Spleen (tissue), 11 donors: ENCODE measurements around the gene RPRD2. TPM values are rescaled to one million over a fixed set of nuclear protein-coding genes. Genes with fewer than 3 reads are reported as not detected.

ENCODE experiments used
- DNase-seq: peaks from one replicate; pipeline ENCODE4 v3.0.0-alpha.2; 2020
- H3K27ac ChIP-seq, 8 donors: fragments of 200-600 bp; sonication (generic) in 7 of 8; 1 replicate in 4 of 8; 2 replicates in 4 of 8; pipeline versions ENCODE4 v1.5.0 to v1.8.0; 2016 to 2021; ENCODE audit warnings: inconsistent platforms in 4 of 8, mild to moderate bottlenecking in 4 of 8, moderate library complexity in 1 of 8
- H3K27me3 ChIP-seq, 7 donors: fragments of 200-600 bp; sonication (generic) in 6 of 7; replicated peaks in 1 of 7; 1 replicate in 4 of 7; 2 replicates in 3 of 7; pipeline versions ENCODE4 v1.5.0 to v1.8.0; 2016 to 2021; ENCODE audit warnings: inconsistent platforms in 3 of 7, mild to moderate bottlenecking in 1 of 7
- H3K36me3 ChIP-seq, 6 donors: fragments of 200-600 bp; sonication (generic) in 5 of 6; 1 replicate in 4 of 6; 2 replicates in 2 of 6; pipeline versions ENCODE4 v1.5.0 to v1.8.0; 2016 to 2021; ENCODE audit warnings: inconsistent platforms in 2 of 6
- H3K4me1 ChIP-seq, 6 donors: fragments of 200-600 bp; sonication (generic) in 5 of 6; 1 replicate in 3 of 6; 2 replicates in 3 of 6; pipeline versions ENCODE4 v1.5.0 to v1.8.0; 2016 to 2021; ENCODE audit warnings: inconsistent platforms in 3 of 6
- H3K4me3 ChIP-seq, 8 donors: fragments of 200-600 bp; sonication (generic) in 7 of 8; 1 replicate in 4 of 8; 2 replicates in 4 of 8; pipeline versions ENCODE4 v1.5.0 to v1.8.0; 2016 to 2021; ENCODE audit warnings: inconsistent platforms in 4 of 8, mild to moderate bottlenecking in 4 of 8, moderate library complexity in 2 of 8
- H3K9me3 ChIP-seq, 8 donors: fragments of 200-600 bp; sonication (generic) in 7 of 8; 1 replicate in 4 of 8; 2 replicates in 4 of 8; pipeline versions ENCODE4 v1.5.0 to v1.8.0; 2016 to 2021; ENCODE audit warnings: inconsistent platforms in 4 of 8
- CTCF ChIP-seq, 11 experiments: fragments of 200-600 bp in 7 of 11; fragments of 450-650 bp in 4 of 11; sonication (generic) in 4 of 11; IDR thresholded peaks in 8 of 11; conservative IDR thresholded peaks in 3 of 11; 1 replicate in 7 of 11; 2 replicates in 4 of 11; pipeline versions ENCODE4 v1.4.0 to v1.8.0; 2016 to 2021; ENCODE audit warnings: antibody characterized with exemption in 11 of 11, inconsistent platforms in 4 of 11, mild to moderate bottlenecking in 1 of 11
- POLR2A ChIP-seq, 3 donors: fragments of 450-650 bp; IDR thresholded peaks; one replicate each; pipeline ENCODE4 v1.5.1; 2017; ENCODE audit warnings: antibody characterized with exemption in 3 of 3, mild to moderate bottlenecking in 1 of 3
- POLR2AphosphoS5 ChIP-seq, 3 donors: sonication (generic); formaldehyde crosslinking; IDR thresholded peaks; one replicate each; pipeline ENCODE4 v1.5.1; 2017; ENCODE audit warnings: antibody characterized with exemption in 3 of 3
- WGBS, 5 donors: extraction: QIAGEN DNeasy Blood & Tissue Kit in 3 of 5; methylation state at CpG; one replicate each; pipeline versions ENCODE4 v1.1.5 to v1.1.7; 2013 to 2018; 5-methylcytosine and 5-hydroxymethylcytosine counted together
- intact Hi-C: fragments of 100-400 bp; cut with DNase I; formaldehyde crosslinking; loops from one replicate; pipeline ENCODE4 v1.15.0; 2023; ENCODE audit warnings: low total_unique reads
- polyA plus RNA-seq, 3 donors: library from polyadenylated mRNA; stranded (reverse); fragments of 200-250 nt; gene quantifications; one replicate each; pipeline ENCODE4 v1.2.1, GENCODE V29; 2013
- total RNA-seq, 7 donors: library from RNA; depleted of rRNA in 3 of 7; stranded (reverse); fragments of >200 nt in 3 of 7; fragmentation: NEBNext Ultra II Directional in 4 of 7; extraction: Animal tissue kit (Norgen Biotek cat#: 25700) in 4 of 7; gene quantifications; one replicate each; pipeline versions ENCODE4 v1.1.0 to v1.2.1, GENCODE V29; 2016 to 2021
- donor health status: healthy with polysubstance abuse.
- donor health status: DM: no; HTN: no; CAD: no; lungs with moderate emphysema.
- donor health status: DM: no; HTN: no; CAD: no.
- donor health status: Bipolar disorder and iron deficiency.
- donor health status: healthy.
- donor health status: DM: no; HTN: no; CAD: no.
- donor health status: DM: yes; HTN: yes; CAD: no.

The RPRD2 gene
- total and polyA plus RNA-seq, 10 donors: 3.8 to 42.4 (median 29.5) TPM

GRCh38 chr1:150397392-150398032 is 33.6 kb downstream of the RPRD2 start:
- TF ChIP-seq POLR2AphosphoS5 (IDR thresholded peaks at IDR 0.05) (no peak), POLR2A (IDR thresholded peaks at IDR 0.05) (no peak), CTCF (IDR thresholded peaks at IDR 0.05 in 8 of 11, conservative IDR thresholded peaks at IDR 0.05 in 3 of 11) (no peak)
- DNase-seq: no peak
- Histone ChIP-seq H3K27me3 (no peaks in the 10 kb centered on the region), H3K4me1 (peaks cover 0 to 26% (median 0%) of the 10 kb centered on the region in 6 donors), H3K9me3 (peaks cover 0 to 4% (median 0%) of the 10 kb centered on the region in 8 donors), H3K4me3 (no peak overlapping the region), H3K27ac (no peak overlapping the region), H3K36me3 (peaks cover 0 to 14% (median 0%) of the 10 kb centered on the region in 6 donors)
- intact Hi-C loops: no loop called here
- 89 to 95% (median 93%) methylated on average over 6 of the region's 6 CpGs for WGBS, 5 donors

- intact Hi-C loops: no loop called here
- Histone ChIP-seq H3K4me3 (no peak overlapping the region), H3K9me3 (no peaks in the 10 kb centered on the region), H3K27ac (no peak overlapping the region), H3K36me3 (peaks cover 0 to 10% (median 0%) of the 10 kb centered on the region in 6 donors), H3K4me1 (peaks cover 0 to 85% (median 30%) of the 10 kb centered on the region in 6 donors), H3K27me3 (no peaks in the 10 kb centered on the region)
- WGBS, 5 donors: 80 to 97% (median 87%) methylated on average over 6 of the region's 6 CpGs
- no peak for TF ChIP-seq POLR2A (IDR thresholded peaks at IDR 0.05)
- TF ChIP-seq POLR2AphosphoS5 (IDR thresholded peaks at IDR 0.05): no peak
- TF ChIP-seq CTCF (IDR thresholded peaks at IDR 0.05 in 8 of 11, conservative IDR thresholded peaks at IDR 0.05 in 3 of 11): no peak
- no peak for DNase-seq
Measured at GRCh38 chr1:150404465-150404864, 40.5 kb downstream of the RPRD2 start.

GRCh38 chr1:150405660-150406059 is 41.7 kb downstream of the RPRD2 start:
- no peaks in the 10 kb centered on the region for H3K27me3 ChIP-seq
- 80 to 90% (median 85%) methylated on average over 5 of the region's 5 CpGs for WGBS, 5 donors
- DNase-seq: no peak
- TF ChIP-seq POLR2AphosphoS5 (IDR thresholded peaks at IDR 0.05) (no peak), POLR2A (IDR thresholded peaks at IDR 0.05) (no peak), CTCF (IDR thresholded peaks at IDR 0.05 in 8 of 11, conservative IDR thresholded peaks at IDR 0.05 in 3 of 11) (no peak)
- H3K36me3 ChIP-seq: peaks cover 0 to 7% (median 0%) of the 10 kb centered on the region in 6 donors
- H3K4me3 ChIP-seq: no peak overlapping the region
- intact Hi-C loops: no loop called here
- H3K27ac ChIP-seq: no peak overlapping the region
- no peaks in the 10 kb centered on the region for H3K9me3 ChIP-seq
- H3K4me1 ChIP-seq: peaks cover 3 to 97% (median 40%) of the 10 kb centered on the region in 6 donors

GRCh38 chr1:150406483-150406882 is 42.5 kb downstream of the RPRD2 start:
- Histone ChIP-seq H3K4me3 (no peak overlapping the region), H3K4me1 (peaks cover 3 to 97% (median 42%) of the 10 kb centered on the region in 6 donors), H3K27me3 (no peaks in the 10 kb centered on the region), H3K27ac (no peak overlapping the region), H3K36me3 (peaks cover 0 to 5% (median 0%) of the 10 kb centered on the region in 6 donors), H3K9me3 (no peaks in the 10 kb centered on the region)
- intact Hi-C loops: no loop called here
- 86 to 95% (median 91%) methylated on average over 8 of the region's 8 CpGs for WGBS, 5 donors
- no peak for DNase-seq
- no peak for TF ChIP-seq CTCF (IDR thresholded peaks at IDR 0.05 in 8 of 11, conservative IDR thresholded peaks at IDR 0.05 in 3 of 11)
- TF ChIP-seq POLR2A (IDR thresholded peaks at IDR 0.05): no peak
- no peak for TF ChIP-seq POLR2AphosphoS5 (IDR thresholded peaks at IDR 0.05)
